Activated CD4-positive, alpha-beta memory T cell treated with anti-CD3 and anti-CD28 coated beads for 36 hours (primary cell): ENCODE data around the gene GNAS-AS1. TPM values are rescaled to one million over a fixed set of nuclear protein-coding genes. Genes with fewer than 3 reads are reported as not detected.
A peak's percentile ranks its signal among the peaks of the same experiment; 100 is the strongest.
"Not testable (repeated sequence)": the region's sequence is repeated elsewhere in the genome, so short reads cannot be mapped to it uniquely, and the experiment has no call there.

Source experiments
- CTCF ChIA-PET: fragments of 350-600 bp; sonication (Branson Sonifier 250); formaldehyde crosslinking; loops from one replicate; lab custom pipeline; 2021; ENCODE audit warnings: antibody characterized with exemption, inconsistent platforms; lab: Charles Lee
- POLR2A ChIA-PET: fragments of 350-600 bp; sonication (Branson Sonifier 250); formaldehyde crosslinking; loops from one replicate; lab custom pipeline; 2021; ENCODE audit warnings: antibody characterized with exemption; lab: Charles Lee
- DNase-seq: peaks from one replicate; pipeline ENCODE4 v3.0.0-alpha.2; 2020
- H3K27ac Mint-ChIP-seq: one replicate; pipeline ENCODE4 v1.8.0; 2021; ENCODE audit warnings: mixed read lengths
- H3K27me3 Mint-ChIP-seq: one replicate; pipeline ENCODE4 v1.8.0; 2021; ENCODE audit warnings: mixed read lengths
- H3K36me3 Mint-ChIP-seq: one replicate; pipeline ENCODE4 v1.8.0; 2021; ENCODE audit warnings: mixed read lengths
- H3K4me1 Mint-ChIP-seq: one replicate; pipeline ENCODE4 v1.8.0; 2021; ENCODE audit warnings: low read depth, mixed read lengths
- H3K4me3 Mint-ChIP-seq: one replicate; pipeline ENCODE4 v1.8.0; 2021; ENCODE audit warnings: mild to moderate bottlenecking, mixed read lengths
- H3K9me3 Mint-ChIP-seq: one replicate; pipeline ENCODE4 v1.8.0; 2021; ENCODE audit warnings: mixed read lengths
- intact Hi-C: fragments of 100-400 bp; cut with micrococcal nuclease; formaldehyde crosslinking; loops from one replicate; pipeline ENCODE4 v1.15.1; 2023
- total RNA-seq, 2 experiments: library from RNA; stranded (reverse); gene quantifications; one replicate each; pipeline ENCODE4 v1.2.3, GENCODE V29; 2021

Gene GNAS-AS1
- total RNA-seq, 2 experiments from 2014 or later, result 1.1 to 1.3 TPM

DNA sequence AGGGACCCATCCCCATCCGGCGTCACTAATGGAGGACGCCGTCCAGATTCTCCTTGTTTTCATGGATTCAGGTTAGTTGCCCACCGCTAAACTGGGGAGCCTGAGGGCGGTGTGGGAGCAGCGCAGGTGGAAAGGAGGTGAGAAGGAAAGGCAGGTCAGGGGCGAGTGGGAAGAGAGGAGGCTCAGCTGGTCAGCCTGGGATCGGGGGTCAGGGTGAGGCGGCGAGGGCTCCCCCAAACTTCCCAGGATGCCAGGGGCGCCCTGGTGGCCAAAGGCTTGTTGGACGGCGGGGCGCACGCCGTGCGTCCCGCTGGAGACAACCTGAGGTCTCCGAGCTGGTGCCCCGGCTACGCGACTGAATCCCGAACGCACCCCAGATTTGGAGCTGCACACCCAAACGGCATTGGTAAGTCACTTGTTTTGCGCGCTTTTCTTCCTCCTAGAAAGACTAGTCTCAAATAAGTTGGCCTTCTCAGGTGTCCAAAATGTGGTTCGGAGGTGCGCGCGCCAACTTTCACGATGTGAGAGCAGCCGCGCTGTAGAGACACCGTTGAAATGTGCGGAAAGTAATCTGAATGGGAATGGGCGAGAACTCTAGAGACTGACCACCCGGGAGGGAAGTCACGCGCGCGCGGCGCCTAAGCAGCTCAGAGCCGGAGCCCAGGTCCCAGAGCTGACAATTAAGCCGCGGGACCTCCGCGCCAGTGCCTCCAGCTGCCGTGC is 9.7 kb downstream of the GNAS-AS1 start:
- ChIA-PET CTCF (no interaction called here), POLR2A (no interaction called here)
- no peaks in the 10 kb centered on the region for H3K36me3 Mint-ChIP-seq
- intact Hi-C loops, result loop anchor here (5.0 kb wide), 1 partner anchor 359 kb away; no protein-coding TSS in a partner anchor
- no peak for DNase-seq
- H3K9me3 Mint-ChIP-seq, result no peaks in the 10 kb centered on the region
- peaks cover 3% of the 10 kb centered on the region for H3K4me1 Mint-ChIP-seq
- peaks cover 52% of the 10 kb centered on the region for H3K27me3 Mint-ChIP-seq
- no peak overlapping the region for H3K27ac Mint-ChIP-seq
- H3K4me3 Mint-ChIP-seq, result no peak overlapping the region

DNA sequence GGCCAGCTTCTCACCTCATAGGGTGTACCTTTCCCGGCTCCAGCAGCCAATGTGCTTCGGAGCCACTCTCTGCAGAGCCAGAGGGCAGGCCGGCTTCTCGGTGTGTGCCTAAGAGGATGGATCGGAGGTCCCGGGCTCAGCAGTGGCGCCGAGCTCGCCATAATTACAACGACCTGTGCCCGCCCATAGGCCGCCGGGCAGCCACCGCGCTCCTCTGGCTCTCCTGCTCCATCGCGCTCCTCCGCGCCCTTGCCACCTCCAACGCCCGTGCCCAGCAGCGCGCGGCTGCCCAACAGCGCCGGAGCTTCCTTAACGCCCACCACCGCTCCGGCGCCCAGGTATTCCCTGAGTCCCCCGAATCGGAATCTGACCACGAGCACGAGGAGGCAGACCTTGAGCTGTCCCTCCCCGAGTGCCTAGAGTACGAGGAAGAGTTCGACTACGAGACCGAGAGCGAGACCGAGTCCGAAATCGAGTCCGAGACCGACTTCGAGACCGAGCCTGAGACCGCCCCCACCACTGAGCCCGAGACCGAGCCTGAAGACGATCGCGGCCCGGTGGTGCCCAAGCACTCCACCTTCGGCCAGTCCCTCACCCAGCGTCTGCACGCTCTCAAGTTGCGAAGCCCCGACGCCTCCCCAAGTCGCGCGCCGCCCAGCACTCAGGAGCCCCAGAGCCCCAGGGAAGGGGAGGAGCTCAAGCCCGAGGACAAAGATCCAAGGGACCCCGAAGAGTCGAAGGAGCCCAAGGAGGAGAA is 10.5 kb downstream of the GNAS-AS1 start:
- Mint-ChIP-seq H3K4me3 (peak overlapping the region; percentile 41), H3K36me3 (no peaks in the 10 kb centered on the region), H3K4me1 (peaks cover 3% of the 10 kb centered on the region), H3K27ac (no peak overlapping the region), H3K27me3 (peaks cover 49% of the 10 kb centered on the region), H3K9me3 (no peaks in the 10 kb centered on the region)
- ChIA-PET POLR2A (interaction anchor here (0.9 to 1.5 kb wide), 2 partner anchors 188 to 190 kb away, joined by 3 to 5 read pairs; partner anchors contain the start of gene STX16), CTCF (interaction anchor here (0.7 to 2.5 kb wide), 6 partner anchors 11 to 600 kb away, joined by 3 to 8 read pairs (median 3); no protein-coding TSS in a partner anchor)
- no peak for DNase-seq
- intact Hi-C loops, result loop anchor here (5.0 kb wide), 1 partner anchor 358 kb away; no protein-coding TSS in a partner anchor

DNA sequence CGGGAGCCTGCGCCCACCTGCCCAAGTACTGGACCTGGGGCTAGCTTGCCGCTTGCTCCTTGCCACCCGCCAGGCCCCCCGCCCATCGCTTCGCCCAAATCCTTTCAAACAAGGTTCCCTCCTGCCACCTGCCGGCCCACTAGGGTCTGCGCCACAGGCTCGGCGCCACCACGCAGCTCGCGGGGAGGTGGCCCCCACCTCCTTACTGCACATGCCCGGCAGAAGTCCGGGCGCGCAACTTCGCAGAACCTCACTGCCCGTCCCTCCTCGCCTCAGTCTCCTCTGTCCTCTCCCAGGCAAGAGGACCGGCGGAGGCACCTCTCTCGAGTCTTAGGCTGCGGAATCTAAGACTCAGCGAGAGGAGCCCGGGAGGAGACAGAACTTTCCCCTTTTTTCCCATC is 11.2 kb downstream of the GNAS-AS1 start:
- H3K4me3 Mint-ChIP-seq, result no peak overlapping the region

DNA sequence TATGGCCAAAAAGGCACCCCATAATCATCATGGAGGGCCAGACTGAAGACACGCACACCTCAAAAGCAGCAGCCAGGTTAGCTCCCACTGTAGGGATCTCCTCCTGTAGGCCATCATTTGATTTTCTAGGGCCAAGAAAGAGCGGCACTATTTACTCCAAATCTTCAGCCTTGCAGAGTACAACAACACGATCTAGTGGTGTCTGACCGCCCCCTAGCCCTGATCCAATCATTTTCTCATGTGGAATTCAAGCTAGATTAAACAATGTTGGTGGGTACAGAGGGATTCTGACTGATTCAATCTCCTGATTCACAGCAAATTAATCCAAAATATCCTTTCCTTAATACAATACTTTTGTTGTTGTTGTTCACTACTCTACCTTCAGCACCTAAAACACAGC is 12.5 kb downstream of the GNAS-AS1 start:
- ChIA-PET CTCF (interaction anchor here (1.2 to 2.5 kb wide), 3 partner anchors 357 to 658 kb away, joined by 3 to 8 read pairs (median 3); no protein-coding TSS in a partner anchor), POLR2A (no interaction called here)
- Mint-ChIP-seq H3K36me3 (no peaks in the 10 kb centered on the region), H3K9me3 (no peaks in the 10 kb centered on the region), H3K4me3 (no peak overlapping the region), H3K27ac (no peak overlapping the region), H3K27me3 (peaks cover 48% of the 10 kb centered on the region), H3K4me1 (peaks cover 3% of the 10 kb centered on the region)
- intact Hi-C loops, result no loop called here
- no peak for DNase-seq

More for the DNA sequence above, 11.2 kb downstream of the GNAS-AS1 start:
- intact Hi-C loops, result no loop called here
- Mint-ChIP-seq H3K4me1 (peaks cover 3% of the 10 kb centered on the region), H3K36me3 (no peaks in the 10 kb centered on the region), H3K27me3 (peaks cover 51% of the 10 kb centered on the region), H3K27ac (no peak overlapping the region), H3K9me3 (no peaks in the 10 kb centered on the region)
- CTCF ChIA-PET, result interaction anchor here (0.7 to 2.5 kb wide), 9 partner anchors 10 to 657 kb away, joined by 3 to 8 read pairs (median 3); no protein-coding TSS in a partner anchor
- peak; percentile 65 for DNase-seq
- POLR2A ChIA-PET, result interaction anchor here (0.9 to 1.5 kb wide), 2 partner anchors 187 to 189 kb away, joined by 3 to 5 read pairs; partner anchors contain the start of gene STX16

DNA sequence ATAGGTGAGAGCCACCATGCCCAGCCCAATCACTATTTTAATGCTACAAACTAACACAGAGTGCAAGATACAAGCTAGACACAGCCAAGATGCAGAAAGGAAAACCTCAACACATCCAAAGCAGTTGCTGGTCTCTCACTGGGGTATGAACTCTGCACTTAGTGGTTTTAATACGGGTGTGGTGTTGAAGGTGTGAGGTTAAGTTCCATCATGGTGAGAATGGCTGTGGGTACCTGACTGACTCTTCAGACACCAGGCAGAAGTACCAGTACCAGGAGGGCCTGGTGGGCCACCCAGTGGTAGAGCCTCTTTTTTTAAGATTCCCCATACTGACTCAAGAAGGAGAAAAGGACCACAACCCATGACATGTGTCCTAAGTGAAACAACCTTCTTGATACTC is 13.0 kb downstream of the GNAS-AS1 start:
- H3K27me3 Mint-ChIP-seq, result peaks cover 46% of the 10 kb centered on the region
- peaks cover 3% of the 10 kb centered on the region for H3K4me1 Mint-ChIP-seq
- no peak overlapping the region for H3K27ac Mint-ChIP-seq

DNA sequence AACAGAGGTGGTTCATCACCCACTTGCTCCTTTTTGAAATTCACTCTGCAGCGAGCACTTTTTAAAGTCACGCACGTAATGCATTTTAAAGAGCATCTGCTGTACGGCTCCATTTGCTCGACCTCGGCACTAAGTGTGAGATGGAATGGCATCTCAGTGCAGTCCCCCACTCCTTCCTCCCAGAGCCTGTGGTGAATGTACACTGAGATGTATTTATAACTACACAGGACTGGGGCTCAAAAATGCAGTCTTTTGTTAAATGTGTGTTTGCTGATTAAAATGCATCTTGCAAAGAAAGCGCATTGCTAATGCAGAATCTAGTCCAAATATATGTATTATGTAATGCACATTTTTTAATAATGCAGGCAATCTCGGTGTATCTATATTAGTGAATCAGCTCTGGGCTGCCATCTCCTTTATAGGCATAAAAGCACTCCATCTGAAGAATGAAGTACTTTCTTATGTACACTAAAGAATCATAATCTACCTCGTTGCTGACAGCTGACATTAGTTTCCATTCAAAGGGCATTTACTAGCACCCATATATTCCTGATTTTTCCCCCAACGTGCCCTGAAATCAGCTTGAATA is 14.0 kb downstream of the GNAS-AS1 start:
- H3K4me3 Mint-ChIP-seq, result no peak overlapping the region

More for the DNA sequence above, 13.0 kb downstream of the GNAS-AS1 start:
- intact Hi-C loops, result no loop called here
- ChIA-PET CTCF (interaction anchor here (1.0 to 2.5 kb wide), 2 partner anchors 356 to 566 kb away, joined by 3 to 8 read pairs; no protein-coding TSS in a partner anchor), POLR2A (no interaction called here)
- Mint-ChIP-seq H3K9me3 (no peaks in the 10 kb centered on the region), H3K4me3 (no peak overlapping the region), H3K36me3 (no peaks in the 10 kb centered on the region)
- no peak for DNase-seq

DNA sequence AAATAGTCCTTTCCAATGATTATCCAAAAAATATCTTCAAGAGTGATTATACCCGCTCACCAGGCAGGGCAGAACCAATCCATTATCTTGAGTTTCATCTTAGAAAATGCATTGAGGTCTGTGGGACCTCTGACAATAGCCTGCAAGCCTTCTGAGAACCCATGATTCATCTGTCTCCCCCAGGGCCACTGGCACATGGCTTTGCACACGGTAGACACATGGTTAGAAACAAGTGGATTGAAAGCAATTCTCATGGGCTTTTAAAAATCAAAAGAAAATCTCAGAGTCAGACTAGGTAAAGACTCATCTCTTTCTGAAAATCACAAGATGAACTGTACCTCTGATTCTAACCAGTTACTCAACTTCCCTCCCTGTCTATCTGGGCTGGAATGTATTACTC is 15.5 kb downstream of the GNAS-AS1 start:
- Mint-ChIP-seq H3K4me1 (peaks cover 2% of the 10 kb centered on the region), H3K27ac (no peak overlapping the region), H3K27me3 (peaks cover 22% of the 10 kb centered on the region), H3K36me3 (no peaks in the 10 kb centered on the region), H3K4me3 (no peak overlapping the region), H3K9me3 (no peaks in the 10 kb centered on the region)
- intact Hi-C loops, result no loop called here
- ChIA-PET POLR2A (no interaction called here), CTCF (no interaction called here)
- DNase-seq, result no peak

More for the DNA sequence above, 14.0 kb downstream of the GNAS-AS1 start:
- POLR2A ChIA-PET, result no interaction called here
- H3K36me3 Mint-ChIP-seq, result no peaks in the 10 kb centered on the region
- peaks cover 3% of the 10 kb centered on the region for H3K4me1 Mint-ChIP-seq
- H3K27ac Mint-ChIP-seq, result no peak overlapping the region
- CTCF ChIA-PET, result interaction anchor here (1.0 kb wide), 1 partner anchor 567 kb away, joined by 3 read pairs; no protein-coding TSS in a partner anchor
- intact Hi-C loops, result no loop called here
- peaks cover 35% of the 10 kb centered on the region for H3K27me3 Mint-ChIP-seq
- H3K9me3 Mint-ChIP-seq, result no peaks in the 10 kb centered on the region
- DNase-seq, result no peak

DNA sequence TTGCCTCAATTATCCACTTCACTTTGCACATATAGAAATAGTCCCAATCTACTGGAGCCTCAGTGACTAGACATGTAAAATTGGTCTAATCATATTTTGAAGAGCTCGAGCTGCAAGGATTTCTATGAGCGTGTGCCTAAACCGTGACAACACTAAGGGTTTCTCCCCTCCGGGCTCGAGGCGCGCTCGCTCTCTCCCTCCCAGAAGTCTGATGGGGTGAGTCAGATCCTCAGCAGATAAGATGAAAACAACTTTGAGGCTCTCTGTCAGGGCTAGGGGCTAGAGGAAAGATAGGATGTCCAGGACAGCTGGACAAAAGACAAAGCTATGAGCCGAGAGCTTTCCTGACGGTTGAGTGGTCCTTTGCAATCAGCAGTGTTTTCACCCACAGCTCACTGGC is 16.8 kb downstream of the GNAS-AS1 start:
- Mint-ChIP-seq H3K4me1 (no peaks in the 10 kb centered on the region), H3K27me3 (peaks cover 19% of the 10 kb centered on the region), H3K36me3 (no peaks in the 10 kb centered on the region), H3K4me3 (no peak overlapping the region), H3K9me3 (no peaks in the 10 kb centered on the region), H3K27ac (no peak overlapping the region)
- POLR2A ChIA-PET, result no interaction called here
- intact Hi-C loops, result no loop called here
- DNase-seq, result no peak
- CTCF ChIA-PET, result no interaction called here

DNA sequence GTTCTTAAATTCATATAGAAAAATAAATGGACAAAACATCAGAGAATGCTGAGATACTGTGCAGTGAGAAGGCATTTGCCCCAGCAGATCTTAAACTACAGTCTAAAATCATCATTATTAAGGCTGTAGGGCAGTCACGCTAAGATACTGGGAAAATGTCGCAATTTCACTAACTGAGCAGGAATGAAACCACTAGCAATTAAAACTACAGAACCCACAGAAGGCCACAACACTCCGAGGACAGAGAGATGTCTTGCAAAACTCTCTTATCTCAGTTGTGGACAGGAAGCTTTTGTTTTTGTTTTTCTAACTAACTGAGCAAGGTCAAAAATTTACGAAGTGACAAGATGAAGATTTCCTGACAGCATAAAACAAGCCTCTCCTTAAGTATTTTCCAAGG is 18.2 kb downstream of the GNAS-AS1 start:
- intact Hi-C loops, result no loop called here
- POLR2A ChIA-PET, result no interaction called here

DNA sequence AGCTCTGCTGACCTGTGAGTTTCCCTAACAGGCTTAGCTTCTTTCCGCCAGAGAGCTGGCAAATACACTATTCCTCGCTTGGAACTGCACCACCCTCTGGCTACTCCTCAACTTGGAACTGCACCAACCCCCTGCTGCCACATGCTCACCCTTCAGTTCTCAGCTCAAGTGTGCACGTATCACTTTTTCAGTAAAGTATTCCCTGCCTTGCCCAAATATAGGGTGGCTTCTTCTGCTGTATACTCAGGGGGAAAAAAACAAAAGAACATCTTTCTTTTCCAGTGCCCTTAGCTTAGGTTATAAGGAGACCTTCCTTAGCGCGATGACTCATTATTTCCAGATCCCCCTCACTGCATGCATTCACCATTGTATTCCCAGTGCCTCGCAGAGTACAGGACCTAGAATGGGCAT is 21.2 kb downstream of the GNAS-AS1 start:
- DNase-seq, result no peak
- H3K27me3 Mint-ChIP-seq, result peaks cover 7% of the 10 kb centered on the region
- no peak overlapping the region for H3K27ac Mint-ChIP-seq
- CTCF ChIA-PET, result interaction anchor here (1.1 to 1.2 kb wide), 2 partner anchors 10 to 178 kb away, joined by 3 to 5 read pairs; partner anchors contain the start of gene STX16
- no peak overlapping the region for H3K4me3 Mint-ChIP-seq
- H3K4me1 Mint-ChIP-seq, result no peaks in the 10 kb centered on the region
- intact Hi-C loops, result no loop called here
- no peaks in the 10 kb centered on the region for H3K36me3 Mint-ChIP-seq
- POLR2A ChIA-PET, result no interaction called here
- H3K9me3 Mint-ChIP-seq, result no peaks in the 10 kb centered on the region

More for the DNA sequence above, 18.2 kb downstream of the GNAS-AS1 start:
- Mint-ChIP-seq H3K27ac (no peak overlapping the region), H3K4me1 (no peaks in the 10 kb centered on the region), H3K4me3 (no peak overlapping the region), H3K36me3 (no peaks in the 10 kb centered on the region), H3K27me3 (peaks cover 10% of the 10 kb centered on the region), H3K9me3 (no peaks in the 10 kb centered on the region)
- no peak for DNase-seq
- CTCF ChIA-PET, result no interaction called here

DNA sequence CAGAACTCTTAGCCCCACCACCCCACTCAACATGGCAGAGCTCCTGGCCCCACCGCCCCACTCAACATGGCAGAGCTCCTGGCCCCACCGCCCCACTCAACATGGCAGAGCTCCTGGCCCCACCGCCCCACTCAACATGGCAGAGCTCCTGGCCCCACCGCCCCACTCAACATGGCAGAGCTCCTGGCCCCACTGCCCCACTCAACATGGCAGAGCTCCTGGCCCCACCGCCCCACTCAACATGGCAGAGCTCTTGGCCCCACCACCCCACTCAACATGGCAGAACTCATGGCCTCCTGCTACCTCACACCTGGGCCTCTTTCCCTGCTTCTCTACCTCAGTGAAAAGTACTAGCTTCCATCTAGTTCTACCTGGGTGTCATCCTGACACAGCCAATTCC is 21.9 kb downstream of the GNAS-AS1 start:
- H3K4me1 Mint-ChIP-seq, H3K4me3 Mint-ChIP-seq, H3K9me3 Mint-ChIP-seq, DNase-seq, intact Hi-C loops, H3K27me3 Mint-ChIP-seq, H3K36me3 Mint-ChIP-seq, POLR2A ChIA-PET, H3K27ac Mint-ChIP-seq: not testable (repeated sequence)
- CTCF ChIA-PET, result interaction anchor here (1.0 to 1.2 kb wide), 3 partner anchors 11 to 178 kb away, joined by 3 to 5 read pairs (median 3); partner anchors contain the start of gene STX16
